ENCODE data around the gene BRWD1. TPM values are rescaled to one million over a fixed set of nuclear protein-coding genes. Genes with fewer than 3 reads are reported as not detected.

BRWD1 gene
- total RNA-seq, 1 donor: 71.3 TPM

DNA sequence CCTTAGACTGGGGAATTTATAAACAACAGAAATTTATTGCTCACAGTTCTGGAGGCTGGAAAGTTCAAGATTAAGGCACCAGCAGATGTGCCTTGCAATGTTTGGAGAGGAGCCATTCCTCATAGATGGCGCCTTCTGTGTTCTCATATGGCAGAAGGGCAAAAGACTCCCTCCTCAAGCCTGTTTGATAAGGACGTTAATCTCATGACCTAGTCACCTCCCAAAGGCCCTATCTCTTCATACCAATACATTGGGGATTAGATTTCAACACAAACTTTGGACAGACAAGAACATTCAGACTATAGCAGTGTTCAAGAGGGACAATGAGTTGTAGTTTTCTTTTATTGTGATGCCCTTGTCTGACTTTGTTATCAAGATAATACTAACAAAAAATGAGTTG, 164.5 kb downstream of the BRWD1 start:
- TF ChIP-seq, protein P1, sequence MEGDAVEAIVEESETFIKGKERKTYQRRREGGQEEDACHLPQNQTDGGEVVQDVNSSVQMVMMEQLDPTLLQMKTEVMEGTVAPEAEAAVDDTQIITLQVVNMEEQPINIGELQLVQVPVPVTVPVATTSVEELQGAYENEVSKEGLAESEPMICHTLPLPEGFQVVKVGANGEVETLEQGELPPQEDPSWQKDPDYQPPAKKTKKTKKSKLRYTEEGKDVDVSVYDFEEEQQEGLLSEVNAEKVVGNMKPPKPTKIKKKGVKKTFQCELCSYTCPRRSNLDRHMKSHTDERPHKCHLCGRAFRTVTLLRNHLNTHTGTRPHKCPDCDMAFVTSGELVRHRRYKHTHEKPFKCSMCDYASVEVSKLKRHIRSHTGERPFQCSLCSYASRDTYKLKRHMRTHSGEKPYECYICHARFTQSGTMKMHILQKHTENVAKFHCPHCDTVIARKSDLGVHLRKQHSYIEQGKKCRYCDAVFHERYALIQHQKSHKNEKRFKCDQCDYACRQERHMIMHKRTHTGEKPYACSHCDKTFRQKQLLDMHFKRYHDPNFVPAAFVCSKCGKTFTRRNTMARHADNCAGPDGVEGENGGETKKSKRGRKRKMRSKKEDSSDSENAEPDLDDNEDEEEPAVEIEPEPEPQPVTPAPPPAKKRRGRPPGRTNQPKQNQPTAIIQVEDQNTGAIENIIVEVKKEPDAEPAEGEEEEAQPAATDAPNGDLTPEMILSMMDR (IDR thresholded peaks at IDR 0.05; ENCODE audit: extremely low read depth, low read depth, low read length): no peak
- H4K20me1 ChIP-seq (ENCODE audit: insufficient read depth, low read length): no peaks in the 10 kb centered on the region
- no peak overlapping the region for H3K4me3 ChIP-seq (ENCODE audit: insufficient read depth, low read length)
- H3K9me3 ChIP-seq (ENCODE audit: low read depth, low read length): no peaks in the 10 kb centered on the region
- no peaks in the 10 kb centered on the region for H3K79me2 ChIP-seq (ENCODE audit: insufficient read depth, low read length)
- no peak for DNase-seq (ENCODE audit: insufficient read length, low spot score, missing footprints)
- H3K27me3 ChIP-seq (ENCODE audit: insufficient read depth, low read length): peaks cover 11% of the 10 kb centered on the region
- no peak overlapping the region for H2AFZ ChIP-seq (ENCODE audit: low read length)
- H3K4me2 ChIP-seq (ENCODE audit: insufficient read depth, low read length): no peak overlapping the region
- no peaks in the 10 kb centered on the region for H3K4me1 ChIP-seq (ENCODE audit: insufficient read depth, low read length)
- no peaks in the 10 kb centered on the region for H3K36me3 ChIP-seq (ENCODE audit: insufficient read depth, low read length)
- no peak overlapping the region for H3K27ac ChIP-seq (ENCODE audit: low read depth, low read length)

DNA sequence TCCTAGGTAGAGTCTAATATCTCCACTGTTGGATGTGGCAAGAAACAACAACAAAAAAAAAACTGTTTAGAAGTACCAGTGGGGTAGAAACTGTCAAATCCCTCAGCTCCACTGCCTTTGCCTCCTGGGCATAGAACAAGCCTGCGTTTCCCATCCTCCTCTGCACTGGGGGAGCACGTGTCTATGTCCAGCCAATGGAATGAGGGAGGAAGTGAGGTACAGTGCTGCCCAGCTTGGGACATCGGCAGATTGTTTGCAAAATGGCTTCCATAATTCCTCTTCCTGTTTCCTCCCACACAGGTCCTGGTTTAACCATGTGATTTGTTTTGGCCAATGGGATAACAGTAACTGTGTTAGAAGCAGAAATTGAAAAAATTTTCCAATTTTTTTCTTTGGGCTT, 169.2 kb downstream of the BRWD1 start:
- peaks cover 14% of the 10 kb centered on the region for H3K27me3 ChIP-seq (ENCODE audit: insufficient read depth, low read length)
- no peak for DNase-seq (ENCODE audit: insufficient read length, low spot score, missing footprints)
- TF ChIP-seq, protein P1 (IDR thresholded peaks at IDR 0.05; ENCODE audit: extremely low read depth, low read depth, low read length): no peak
- no peak overlapping the region for H3K4me2 ChIP-seq (ENCODE audit: insufficient read depth, low read length)
- no peaks in the 10 kb centered on the region for H4K20me1 ChIP-seq (ENCODE audit: insufficient read depth, low read length)
- H3K27ac ChIP-seq (ENCODE audit: low read depth, low read length): no peak overlapping the region
- no peaks in the 10 kb centered on the region for H3K36me3 ChIP-seq (ENCODE audit: insufficient read depth, low read length)
- no peaks in the 10 kb centered on the region for H3K79me2 ChIP-seq (ENCODE audit: insufficient read depth, low read length)
- H3K4me1 ChIP-seq (ENCODE audit: insufficient read depth, low read length): no peaks in the 10 kb centered on the region
- H3K4me3 ChIP-seq (ENCODE audit: insufficient read depth, low read length): no peak overlapping the region
- H3K9me3 ChIP-seq (ENCODE audit: low read depth, low read length): no peaks in the 10 kb centered on the region
- H2AFZ ChIP-seq (ENCODE audit: low read length): no peak overlapping the region

DNA sequence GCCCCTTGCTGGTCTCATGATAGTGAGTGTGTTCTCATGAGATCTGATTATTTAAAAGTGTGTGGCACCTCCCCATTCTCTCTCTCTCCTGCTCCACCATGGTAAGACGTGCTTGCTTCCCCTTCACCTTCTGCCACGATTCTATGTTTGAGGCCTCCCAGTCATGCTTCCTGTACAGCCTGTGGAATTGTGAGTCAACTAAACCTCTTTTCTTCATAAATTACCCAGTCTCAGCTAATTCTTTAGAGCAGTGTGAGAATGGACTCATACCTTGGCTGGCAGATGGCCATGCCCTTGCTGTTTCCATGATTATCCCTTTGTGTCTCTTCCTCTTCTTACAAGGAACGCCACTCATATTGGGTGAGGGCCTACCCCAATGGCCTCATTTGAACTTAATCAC, 170.5 kb downstream of the BRWD1 start:
- Histone ChIP-seq H3K27me3 (ENCODE audit: insufficient read depth, low read length) (peaks cover 10% of the 10 kb centered on the region), H2AFZ (ENCODE audit: low read length) (no peak overlapping the region), H3K36me3 (ENCODE audit: insufficient read depth, low read length) (no peaks in the 10 kb centered on the region), H3K27ac (ENCODE audit: low read depth, low read length) (no peak overlapping the region), H3K9me3 (ENCODE audit: low read depth, low read length) (no peaks in the 10 kb centered on the region), H4K20me1 (ENCODE audit: insufficient read depth, low read length) (no peaks in the 10 kb centered on the region), H3K4me1 (ENCODE audit: insufficient read depth, low read length) (no peaks in the 10 kb centered on the region), H3K79me2 (ENCODE audit: insufficient read depth, low read length) (no peaks in the 10 kb centered on the region), H3K4me2 (ENCODE audit: insufficient read depth, low read length) (no peak overlapping the region), H3K4me3 (ENCODE audit: insufficient read depth, low read length) (no peak overlapping the region)
- DNase-seq (ENCODE audit: insufficient read length, low spot score, missing footprints): no peak
- TF ChIP-seq, protein P1 (IDR thresholded peaks at IDR 0.05; ENCODE audit: extremely low read depth, low read depth, low read length): no peak

DNA sequence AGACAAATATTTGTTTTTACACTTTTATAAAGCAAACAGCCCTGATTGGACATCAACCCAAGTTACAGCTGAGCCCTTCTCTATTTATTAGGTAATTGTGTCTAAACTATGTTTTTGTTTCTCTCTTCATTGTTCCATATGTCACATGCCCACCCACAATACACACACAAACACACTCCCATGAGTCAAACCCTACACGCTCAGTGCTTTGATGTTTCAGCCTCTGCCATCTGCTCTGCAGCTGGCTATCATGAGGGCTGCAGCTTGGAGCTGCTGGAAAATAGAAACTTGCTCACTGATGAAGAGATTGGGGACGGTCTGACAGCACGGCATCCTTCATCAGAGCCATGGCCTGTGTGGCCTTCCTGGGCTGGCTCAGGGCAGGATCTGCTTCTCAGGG, 171.9 kb downstream of the BRWD1 start:
- Histone ChIP-seq H3K9me3 (ENCODE audit: low read depth, low read length) (no peaks in the 10 kb centered on the region), H3K36me3 (ENCODE audit: insufficient read depth, low read length) (no peaks in the 10 kb centered on the region), H2AFZ (ENCODE audit: low read length) (no peak overlapping the region), H3K27ac (ENCODE audit: low read depth, low read length) (no peak overlapping the region), H3K4me2 (ENCODE audit: insufficient read depth, low read length) (no peak overlapping the region), H4K20me1 (ENCODE audit: insufficient read depth, low read length) (no peaks in the 10 kb centered on the region), H3K27me3 (ENCODE audit: insufficient read depth, low read length) (peaks cover 10% of the 10 kb centered on the region), H3K4me3 (ENCODE audit: insufficient read depth, low read length) (no peak overlapping the region), H3K79me2 (ENCODE audit: insufficient read depth, low read length) (no peaks in the 10 kb centered on the region), H3K4me1 (ENCODE audit: insufficient read depth, low read length) (peaks cover 4% of the 10 kb centered on the region)
- TF ChIP-seq, protein P1 (IDR thresholded peaks at IDR 0.05; ENCODE audit: extremely low read depth, low read depth, low read length): no peak
- DNase-seq (ENCODE audit: insufficient read length, low spot score, missing footprints): no peak
